HG03378 (cell line): Measurements from ENCODE around the gene IQCM.
A peak's percentile ranks its signal among the peaks of the same experiment; 100 is the strongest.

Experiments
- ATAC-seq: cut with Tn5 transposase; IDR thresholded peaks from one replicate; pipeline ENCODE4 v1.9.1; 2021; ENCODE audit warnings: mild to moderate bottlenecking, moderate library complexity; ENCODE audit not compliant: unreplicated experiment

Gene IQCM

DNA sequence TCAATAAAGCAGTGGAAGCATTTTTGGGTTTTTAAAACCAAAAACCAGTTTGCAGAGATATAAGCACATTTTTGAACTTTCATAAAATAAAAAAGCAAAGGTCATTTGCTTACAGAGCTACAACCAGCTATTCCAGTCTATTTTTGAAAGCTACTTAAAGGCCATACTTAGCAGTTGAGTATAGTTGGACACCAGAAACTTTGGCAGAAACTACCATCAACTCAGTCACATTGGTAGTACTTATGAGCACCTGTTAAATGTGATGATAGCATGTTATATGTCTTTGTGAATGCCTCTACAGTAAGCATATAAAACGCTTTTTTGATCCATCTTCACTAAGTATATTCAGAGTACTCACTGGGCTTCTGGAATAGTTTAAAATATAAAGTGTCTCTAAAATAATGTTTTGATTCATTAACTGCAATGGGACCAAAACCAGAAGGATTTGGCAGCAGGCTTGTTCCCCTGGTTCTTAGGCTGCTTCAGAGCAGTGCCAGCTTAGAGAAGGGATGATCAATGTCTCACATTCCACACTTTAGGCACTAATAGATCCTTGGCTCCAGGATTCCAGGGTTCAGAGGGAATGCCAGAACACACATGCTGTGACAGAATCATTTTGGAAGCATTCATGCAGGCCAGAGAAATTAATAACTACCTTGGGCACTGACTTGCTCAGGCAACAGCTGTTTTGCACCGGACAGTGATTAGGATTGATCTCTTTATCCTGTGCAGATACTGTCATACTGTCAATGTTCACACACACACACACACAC, 103.9 kb downstream of the IQCM start:
- ATAC-seq = no peak

DNA sequence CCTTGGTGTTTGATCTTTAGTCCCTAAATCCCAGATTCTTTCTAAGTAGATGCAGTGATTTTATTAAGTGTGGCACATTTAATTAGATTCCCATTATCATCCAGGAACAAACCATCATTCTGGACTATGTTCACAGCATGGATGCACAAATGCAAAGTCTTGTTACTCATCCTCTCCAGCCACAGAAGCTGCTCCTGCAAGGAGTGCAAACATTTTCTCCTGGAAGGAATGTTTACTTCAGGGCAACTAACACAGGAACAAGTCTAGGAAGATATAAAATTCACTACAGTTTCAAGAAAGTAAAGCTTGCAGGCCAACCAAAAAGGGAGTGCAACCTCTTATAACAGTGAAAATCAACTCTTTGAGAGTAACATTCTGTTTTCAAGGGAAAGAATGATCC, 106.0 kb downstream of the IQCM start:
- no peak for ATAC-seq

DNA sequence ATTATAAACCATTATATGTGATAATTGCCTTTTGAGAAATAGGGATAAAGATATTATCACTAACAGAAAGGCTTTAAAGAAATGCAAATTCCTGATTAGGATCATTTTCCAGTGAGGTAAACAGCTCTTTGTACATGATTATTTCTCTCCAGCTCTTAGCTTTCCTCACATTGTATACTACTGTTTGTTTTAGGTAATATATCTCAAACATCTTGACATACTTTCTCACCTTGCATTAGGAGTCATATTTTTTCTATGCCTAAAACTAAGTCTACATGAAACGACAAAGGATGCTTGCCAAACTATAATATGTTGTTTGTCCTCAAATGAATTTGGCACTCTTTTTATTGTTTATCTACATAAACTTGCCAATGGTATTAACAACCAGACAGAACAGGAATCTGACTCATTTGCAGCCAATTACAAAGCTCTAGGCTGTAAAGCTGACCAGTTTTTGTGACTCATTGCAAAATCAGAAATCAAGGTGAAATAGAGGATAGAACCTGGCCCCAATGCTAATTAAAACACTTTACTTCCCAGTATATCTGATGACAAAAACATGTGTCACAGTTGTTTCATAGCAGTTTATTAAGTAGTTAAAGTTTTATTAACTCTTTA, 107.0 kb downstream of the IQCM start:
- ATAC-seq = no peak

GRCh38 chr4:149707862-149708261, 107.8 kb downstream of the IQCM start:
- ATAC-seq = no peak

GRCh38 chr4:149706942-149707341, 108.7 kb downstream of the IQCM start:
- no peak for ATAC-seq

DNA sequence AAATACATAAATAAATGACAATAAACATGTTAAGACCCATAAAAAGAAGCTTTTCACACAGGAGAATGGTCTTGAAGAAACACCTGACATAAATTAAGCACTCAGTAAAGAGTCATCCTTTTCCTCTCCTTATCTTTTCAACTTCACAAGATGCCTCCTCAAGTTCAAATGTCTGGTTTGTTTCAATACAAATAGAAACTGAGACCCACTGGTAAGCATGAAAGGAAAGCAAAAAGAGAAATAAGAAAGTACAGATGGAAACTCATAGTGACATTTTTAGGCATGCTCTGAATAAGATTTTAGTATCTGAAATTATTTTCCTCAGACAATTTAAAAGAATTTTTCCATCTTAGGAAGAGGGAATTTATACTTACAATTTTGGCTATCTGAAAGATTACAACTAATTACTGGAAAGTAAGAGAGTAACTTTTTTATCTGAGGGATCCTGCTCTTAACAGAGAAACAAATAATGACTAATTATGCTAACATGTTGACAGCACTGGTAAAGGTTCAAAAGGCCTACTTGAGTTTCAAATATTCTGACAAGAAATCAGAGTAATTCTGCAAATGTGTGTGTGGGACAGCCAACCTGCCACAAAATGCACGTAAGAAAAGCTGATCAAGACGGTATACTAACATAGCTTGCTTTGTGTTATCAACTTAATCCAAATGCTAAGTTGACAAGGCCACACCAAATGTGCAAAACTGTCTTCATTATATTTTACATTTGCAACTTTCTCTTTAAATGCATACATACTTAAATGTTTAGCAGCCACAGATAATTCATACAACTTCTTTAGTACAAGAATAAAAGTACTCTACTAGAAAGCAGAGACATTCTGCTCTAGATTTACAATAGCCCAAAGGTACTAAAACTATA, 113.0 kb downstream of the IQCM start:
- no peak for ATAC-seq

GRCh38 chr4:149701435-149702156, 114.0 kb downstream of the IQCM start:
- no peak for ATAC-seq

DNA sequence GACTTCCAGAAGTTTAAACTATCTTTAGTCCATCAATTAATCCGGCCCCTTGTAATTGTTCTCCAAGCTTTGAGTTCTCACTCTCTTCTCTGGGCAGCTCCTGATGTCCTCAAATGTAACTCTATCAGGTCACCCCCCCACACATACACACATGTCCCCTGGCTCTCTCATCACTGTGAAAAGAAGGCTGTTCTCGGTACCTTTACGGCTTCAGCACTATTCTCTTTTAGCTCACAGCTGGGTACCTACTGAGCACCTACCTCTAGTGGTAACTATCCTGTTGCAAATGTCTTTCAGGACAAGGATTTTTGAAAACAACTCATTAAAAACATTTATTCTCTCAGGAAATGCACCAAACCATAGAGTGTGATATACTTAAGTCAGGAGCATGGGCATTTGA, 115.4 kb downstream of the IQCM start:
- no peak for ATAC-seq

DNA sequence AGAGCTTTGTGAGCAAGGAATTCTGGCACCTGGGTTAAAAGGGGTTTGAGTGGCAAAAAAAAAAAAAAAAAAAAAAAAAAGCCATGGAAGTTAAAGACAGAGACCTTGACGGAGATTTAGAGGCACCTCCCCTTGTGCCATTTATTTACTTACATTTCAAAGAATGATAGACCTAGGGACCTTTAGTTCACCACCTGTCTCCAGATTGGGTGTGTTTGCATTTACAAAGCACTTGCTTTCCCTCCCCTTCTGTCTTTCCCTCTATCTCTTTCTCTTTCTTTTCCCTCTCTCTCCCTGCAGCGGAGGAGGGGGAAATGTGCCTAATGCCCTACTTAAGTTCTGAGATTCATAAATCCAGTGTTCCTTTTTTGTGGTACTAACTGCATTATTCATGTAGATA, 116.0 kb downstream of the IQCM start:
- no peak for ATAC-seq

GRCh38 chr4:149690726-149691125, 124.9 kb downstream of the IQCM start:
- no peak for ATAC-seq

DNA sequence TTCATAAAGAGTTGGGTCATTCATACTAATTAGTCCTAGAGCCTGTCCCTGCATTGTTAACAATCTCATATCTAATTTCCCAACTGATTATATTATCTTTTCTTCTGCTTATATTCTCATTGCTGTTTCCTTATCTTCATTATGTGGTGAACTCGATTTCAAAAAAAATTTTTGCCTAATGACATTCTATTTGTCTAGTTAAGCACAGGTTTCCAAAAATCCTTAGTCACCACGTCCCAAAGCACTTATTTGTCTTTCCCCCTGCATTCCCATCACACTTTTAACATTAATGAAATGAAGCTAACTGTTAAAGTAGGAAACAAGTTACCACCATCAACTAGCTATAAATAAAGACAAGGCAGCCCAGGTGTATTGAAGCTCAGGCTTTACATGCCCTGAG, 131.1 kb downstream of the IQCM start:
- ATAC-seq = no peak

- peak; percentile 92 for ATAC-seq
Observed at GRCh38 chr4:149676076-149676475, 139.6 kb downstream of the IQCM start.

GRCh38 chr4:149645790-149646189, 169.9 kb downstream of the IQCM start:
- no peak for ATAC-seq

DNA sequence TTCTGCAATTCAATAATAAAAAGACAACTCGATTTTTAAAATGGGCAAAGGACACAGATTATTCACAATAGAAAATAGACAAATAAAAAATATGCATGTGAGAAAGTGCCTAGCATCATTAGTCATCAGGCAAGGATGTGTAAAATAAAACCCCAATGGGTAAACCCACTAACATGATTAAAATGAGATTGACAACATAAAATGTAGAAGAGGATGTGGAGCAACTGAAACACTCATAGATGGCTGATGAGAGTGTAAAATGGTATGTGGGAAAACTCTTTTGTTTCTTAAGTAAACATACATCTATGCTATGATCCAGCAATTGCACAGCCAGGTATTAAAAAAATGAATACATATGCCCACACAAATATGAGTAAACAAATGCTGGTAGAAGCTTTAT, 177.6 kb downstream of the IQCM start:
- ATAC-seq = no peak

DNA sequence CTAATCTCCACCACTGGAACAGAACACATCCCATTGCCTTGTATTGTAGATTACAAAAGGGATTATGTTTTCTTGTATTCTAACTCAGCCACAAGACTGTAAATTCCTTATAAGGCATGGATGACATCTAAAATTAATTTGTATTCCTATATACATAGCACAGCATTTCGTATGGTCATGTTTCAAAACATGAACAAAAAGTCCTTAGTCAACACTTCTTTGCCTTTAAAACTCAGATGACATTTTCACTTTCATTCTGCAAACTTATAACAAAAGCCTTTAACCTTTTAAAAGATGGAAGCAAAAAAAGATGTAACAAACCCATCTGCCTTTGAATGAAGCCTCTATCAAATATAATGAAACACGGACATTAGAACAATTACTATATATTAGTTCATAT, 181.3 kb downstream of the IQCM start:
- no peak for ATAC-seq

GRCh38 chr4:149631629-149632028, 184.0 kb downstream of the IQCM start:
- no peak for ATAC-seq

GRCh38 chr4:149630064-149630463, 185.6 kb downstream of the IQCM start:
- no peak for ATAC-seq

DNA sequence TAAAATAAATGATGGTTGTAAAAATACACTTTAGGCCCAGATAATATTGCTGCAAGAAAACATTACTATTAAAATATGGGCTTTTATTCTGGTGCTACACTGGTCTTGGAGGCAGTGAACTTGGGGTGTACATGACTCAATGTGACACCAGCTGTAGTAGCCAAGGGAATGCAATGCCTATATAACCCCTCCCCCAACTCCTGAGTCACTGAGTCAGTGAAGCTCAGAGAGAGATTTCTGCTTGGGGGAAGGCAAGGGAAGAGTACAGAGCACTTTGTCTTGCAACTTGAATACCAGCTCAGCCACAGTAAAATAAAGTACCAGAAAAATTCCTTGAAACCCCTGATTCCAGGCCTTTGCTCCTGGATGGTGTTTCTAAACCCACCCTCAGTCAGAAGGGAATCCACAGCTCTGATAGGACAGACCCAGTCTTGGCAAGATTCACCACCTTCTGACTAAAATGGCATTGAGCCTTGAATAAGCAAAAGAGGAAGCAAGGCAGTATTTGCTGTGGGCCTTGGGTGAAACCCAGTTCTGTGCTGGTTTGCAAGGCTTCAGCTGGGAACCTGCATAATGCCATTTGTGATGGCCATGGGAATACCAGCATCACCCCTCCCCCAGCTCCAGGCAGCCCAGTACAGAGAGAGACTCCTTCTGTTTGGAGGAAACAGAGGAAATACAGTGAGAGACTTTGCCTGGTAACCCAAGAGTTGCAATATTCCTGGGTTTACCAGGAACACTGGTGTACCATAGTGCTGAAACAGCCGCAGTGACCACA, 209.9 kb downstream of the IQCM start:
- ATAC-seq = no peak

DNA sequence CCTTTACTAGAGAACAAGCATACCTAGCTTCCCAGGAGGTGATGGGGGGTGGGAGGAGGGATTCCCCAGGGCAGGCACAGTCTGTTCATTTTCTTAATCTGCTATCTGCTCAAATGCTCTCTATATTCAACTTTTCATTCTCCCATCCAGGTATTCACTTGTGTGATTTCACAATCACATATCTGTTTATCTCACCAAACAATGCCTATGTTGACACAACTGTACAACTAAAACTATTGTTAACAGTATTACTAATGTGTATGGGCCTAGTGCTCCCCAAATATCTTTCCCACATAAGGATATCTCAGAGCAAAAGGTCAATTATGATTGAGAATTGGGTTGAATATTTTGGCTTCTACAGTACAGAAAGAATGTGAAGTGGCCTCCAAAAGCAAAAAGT, 210.8 kb downstream of the IQCM start:
- no peak for ATAC-seq

DNA sequence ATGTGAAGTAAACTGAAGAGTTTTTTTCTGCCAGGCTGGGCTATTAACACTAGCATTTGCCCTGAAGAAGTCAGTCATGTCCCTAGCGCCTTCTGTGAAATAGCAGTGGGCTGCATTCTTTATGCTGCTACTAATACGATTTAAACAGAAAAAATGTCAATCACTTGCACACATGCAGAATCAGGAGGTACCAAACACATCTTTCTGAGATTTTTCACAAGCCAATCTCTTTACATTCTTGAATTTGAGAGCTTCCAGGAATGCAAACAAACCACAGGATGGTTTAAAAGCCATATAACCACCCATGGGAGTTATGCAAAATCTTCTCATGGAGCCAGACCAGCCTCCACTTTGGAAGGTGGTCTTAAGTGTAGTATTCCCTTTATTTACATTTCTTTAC, 220.1 kb downstream of the IQCM start:
- no peak for ATAC-seq
